HL-60 (cell line): ENCODE results near the gene ASF1B.
"Not testable (repeated sequence)": the region's sequence is repeated elsewhere in the genome, so short reads cannot be mapped to it uniquely, and the experiment has no call there.

Experiments used
- CTCF ChIP-seq: IDR thresholded peaks from one replicate; pipeline ENCODE4 v1.5.1; 2011; ENCODE audit warnings: low read length, control low read depth, inconsistent platforms; ENCODE audit not compliant: insufficient read depth
- POLR2AphosphoS5 ChIP-seq: IDR thresholded peaks from 2 replicates; pipeline ENCODE4 v1.6.1; 2012; ENCODE audit warnings: low read depth
- REST ChIP-seq: IDR thresholded peaks from 2 replicates; pipeline ENCODE4 v1.6.1; 2012; ENCODE audit warnings: low read depth; ENCODE audit not compliant: insufficient replicate concordance
- SPI1 ChIP-seq: IDR thresholded peaks from 2 replicates; pipeline ENCODE4 v1.6.1; 2012; ENCODE audit warnings: low read depth, mild to moderate bottlenecking, borderline replicate concordance

- TF ChIP-seq CTCF, SPI1, REST, POLR2AphosphoS5: not testable (repeated sequence)
Measured at GRCh38 chr19:14181199-14181598, 44.8 kb upstream of the ASF1B start.
